ENCODE data around the gene FER1L5.

FER1L5 gene

DNA sequence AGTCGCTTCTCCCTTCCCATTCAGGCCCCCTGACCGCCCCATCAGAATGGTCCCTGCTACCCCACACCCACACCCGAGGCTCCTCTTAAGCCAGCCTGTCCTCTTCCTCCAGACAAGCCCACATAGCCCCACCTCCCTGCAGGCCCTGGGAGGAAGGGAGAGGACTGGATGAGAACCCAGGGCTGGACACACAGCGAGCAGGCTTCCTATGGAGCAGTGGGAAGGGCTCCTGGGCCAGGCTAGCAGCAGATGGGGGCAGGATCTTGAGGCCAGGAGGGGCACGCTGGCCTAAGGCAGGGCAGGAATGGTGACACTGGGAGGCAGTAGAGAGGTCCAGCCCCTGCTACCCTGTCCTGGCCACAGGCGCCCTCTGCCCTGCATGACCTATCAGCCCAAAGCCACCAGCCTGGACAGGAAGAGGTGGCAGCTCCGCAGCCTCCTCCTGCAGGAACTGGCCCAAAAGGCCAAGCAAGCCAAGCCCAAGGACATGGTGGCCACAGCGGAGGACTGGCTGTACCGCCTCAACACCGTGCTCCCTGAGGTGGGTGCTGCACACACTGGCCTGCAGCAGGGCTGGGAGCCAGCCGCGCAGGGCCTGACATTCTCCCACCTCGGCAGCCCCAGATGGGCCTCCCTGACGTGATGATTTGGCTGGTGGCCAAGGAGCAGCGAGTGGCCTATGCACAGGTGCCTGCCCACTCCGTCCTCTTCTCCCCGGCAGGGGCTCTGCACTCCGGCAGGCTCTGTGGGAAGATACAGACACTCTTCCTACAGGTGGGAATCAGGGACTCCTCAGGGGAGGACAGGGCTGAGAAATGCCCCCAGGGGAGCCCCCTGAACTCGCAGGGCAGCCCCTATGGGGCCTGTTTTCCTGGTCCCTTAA lies 43.3 kb downstream of the FER1L5 start:
- no peaks in the 10 kb centered on the region for H3K27me3 ChIP-seq (ENCODE audit: insufficient read depth, low read length, poor library complexity, severe bottlenecking)
- no peaks in the 10 kb centered on the region for H3K4me1 ChIP-seq (ENCODE audit: insufficient read depth, low read length, poor library complexity, severe bottlenecking)
- no peaks in the 10 kb centered on the region for H3K9me3 ChIP-seq (ENCODE audit: insufficient read depth, low read depth, low read length)
- H3K4me2 ChIP-seq (ENCODE audit: low read depth, low read length, poor library complexity, severe bottlenecking) = no peak overlapping the region
- no peak overlapping the region for H2AFZ ChIP-seq (ENCODE audit: low read length)
- no peak for TF ChIP-seq EZH2phosphoT487 (IDR thresholded peaks at IDR 0.05; ENCODE audit: borderline replicate concordance)
- TF ChIP-seq, protein P1, sequence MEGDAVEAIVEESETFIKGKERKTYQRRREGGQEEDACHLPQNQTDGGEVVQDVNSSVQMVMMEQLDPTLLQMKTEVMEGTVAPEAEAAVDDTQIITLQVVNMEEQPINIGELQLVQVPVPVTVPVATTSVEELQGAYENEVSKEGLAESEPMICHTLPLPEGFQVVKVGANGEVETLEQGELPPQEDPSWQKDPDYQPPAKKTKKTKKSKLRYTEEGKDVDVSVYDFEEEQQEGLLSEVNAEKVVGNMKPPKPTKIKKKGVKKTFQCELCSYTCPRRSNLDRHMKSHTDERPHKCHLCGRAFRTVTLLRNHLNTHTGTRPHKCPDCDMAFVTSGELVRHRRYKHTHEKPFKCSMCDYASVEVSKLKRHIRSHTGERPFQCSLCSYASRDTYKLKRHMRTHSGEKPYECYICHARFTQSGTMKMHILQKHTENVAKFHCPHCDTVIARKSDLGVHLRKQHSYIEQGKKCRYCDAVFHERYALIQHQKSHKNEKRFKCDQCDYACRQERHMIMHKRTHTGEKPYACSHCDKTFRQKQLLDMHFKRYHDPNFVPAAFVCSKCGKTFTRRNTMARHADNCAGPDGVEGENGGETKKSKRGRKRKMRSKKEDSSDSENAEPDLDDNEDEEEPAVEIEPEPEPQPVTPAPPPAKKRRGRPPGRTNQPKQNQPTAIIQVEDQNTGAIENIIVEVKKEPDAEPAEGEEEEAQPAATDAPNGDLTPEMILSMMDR (conservative IDR thresholded peaks at IDR 0.05; ENCODE audit: low read length) = no peak
- H3K4me3 ChIP-seq (ENCODE audit: low read length, poor library complexity, severe bottlenecking) = no peak overlapping the region
- no peaks in the 10 kb centered on the region for H3K9me2 ChIP-seq (replicated peaks; ENCODE audit: low read depth, low read length)
- H3K79me2 ChIP-seq (ENCODE audit: insufficient read depth, low read length) = no peaks in the 10 kb centered on the region
- no peak overlapping the region for H3K9ac ChIP-seq (ENCODE audit: low read depth, low read length, poor library complexity, severe bottlenecking)
- no peaks in the 10 kb centered on the region for H3K36me3 ChIP-seq (ENCODE audit: insufficient read depth, low read length)
- H3F3A ChIP-seq (ENCODE audit: low read depth) = no peaks in the 10 kb centered on the region
- no peaks in the 10 kb centered on the region for H4K20me1 ChIP-seq (ENCODE audit: insufficient read depth, low read length, poor library complexity, severe bottlenecking)

DNA sequence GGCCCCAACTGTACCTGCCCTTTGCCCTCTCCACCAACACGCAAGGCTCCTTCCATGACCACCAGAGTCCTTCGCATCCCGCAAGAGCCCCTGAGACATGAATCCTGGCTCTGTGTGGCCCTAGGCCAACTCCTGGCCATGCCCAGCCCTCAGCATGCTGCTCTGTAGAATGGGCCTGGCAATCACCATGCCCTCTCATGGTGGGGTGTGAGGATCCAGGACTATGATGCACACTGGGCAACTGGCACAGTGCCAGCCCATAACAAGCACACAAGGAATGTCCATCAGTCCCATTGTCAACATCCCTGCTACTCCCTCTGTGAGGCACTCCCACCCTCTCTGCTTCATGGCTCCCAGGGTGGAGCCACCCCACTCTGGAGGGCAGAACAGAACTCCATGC lies 44.7 kb downstream of the FER1L5 start:
- no peaks in the 10 kb centered on the region for H3K9me3 ChIP-seq (ENCODE audit: insufficient read depth, low read depth, low read length)
- no peaks in the 10 kb centered on the region for H4K20me1 ChIP-seq (ENCODE audit: insufficient read depth, low read length, poor library complexity, severe bottlenecking)
- no peaks in the 10 kb centered on the region for H3F3A ChIP-seq (ENCODE audit: low read depth)
- H2AFZ ChIP-seq (ENCODE audit: low read length) = no peak overlapping the region
- no peaks in the 10 kb centered on the region for H3K9me2 ChIP-seq (replicated peaks; ENCODE audit: low read depth, low read length)
- no peak overlapping the region for H3K4me2 ChIP-seq (ENCODE audit: low read depth, low read length, poor library complexity, severe bottlenecking)
- H3K9ac ChIP-seq (ENCODE audit: low read depth, low read length, poor library complexity, severe bottlenecking) = no peak overlapping the region
- no peaks in the 10 kb centered on the region for H3K27me3 ChIP-seq (ENCODE audit: insufficient read depth, low read length, poor library complexity, severe bottlenecking)
- no peaks in the 10 kb centered on the region for H3K36me3 ChIP-seq (ENCODE audit: insufficient read depth, low read length)
- TF ChIP-seq, protein P1 (conservative IDR thresholded peaks at IDR 0.05; ENCODE audit: low read length) = no peak
- TF ChIP-seq EZH2phosphoT487 (IDR thresholded peaks at IDR 0.05; ENCODE audit: borderline replicate concordance) = no peak
- H3K79me2 ChIP-seq (ENCODE audit: insufficient read depth, low read length) = no peaks in the 10 kb centered on the region
- H3K4me1 ChIP-seq (ENCODE audit: insufficient read depth, low read length, poor library complexity, severe bottlenecking) = no peaks in the 10 kb centered on the region
- H3K4me3 ChIP-seq (ENCODE audit: low read length, poor library complexity, severe bottlenecking) = no peak overlapping the region

DNA sequence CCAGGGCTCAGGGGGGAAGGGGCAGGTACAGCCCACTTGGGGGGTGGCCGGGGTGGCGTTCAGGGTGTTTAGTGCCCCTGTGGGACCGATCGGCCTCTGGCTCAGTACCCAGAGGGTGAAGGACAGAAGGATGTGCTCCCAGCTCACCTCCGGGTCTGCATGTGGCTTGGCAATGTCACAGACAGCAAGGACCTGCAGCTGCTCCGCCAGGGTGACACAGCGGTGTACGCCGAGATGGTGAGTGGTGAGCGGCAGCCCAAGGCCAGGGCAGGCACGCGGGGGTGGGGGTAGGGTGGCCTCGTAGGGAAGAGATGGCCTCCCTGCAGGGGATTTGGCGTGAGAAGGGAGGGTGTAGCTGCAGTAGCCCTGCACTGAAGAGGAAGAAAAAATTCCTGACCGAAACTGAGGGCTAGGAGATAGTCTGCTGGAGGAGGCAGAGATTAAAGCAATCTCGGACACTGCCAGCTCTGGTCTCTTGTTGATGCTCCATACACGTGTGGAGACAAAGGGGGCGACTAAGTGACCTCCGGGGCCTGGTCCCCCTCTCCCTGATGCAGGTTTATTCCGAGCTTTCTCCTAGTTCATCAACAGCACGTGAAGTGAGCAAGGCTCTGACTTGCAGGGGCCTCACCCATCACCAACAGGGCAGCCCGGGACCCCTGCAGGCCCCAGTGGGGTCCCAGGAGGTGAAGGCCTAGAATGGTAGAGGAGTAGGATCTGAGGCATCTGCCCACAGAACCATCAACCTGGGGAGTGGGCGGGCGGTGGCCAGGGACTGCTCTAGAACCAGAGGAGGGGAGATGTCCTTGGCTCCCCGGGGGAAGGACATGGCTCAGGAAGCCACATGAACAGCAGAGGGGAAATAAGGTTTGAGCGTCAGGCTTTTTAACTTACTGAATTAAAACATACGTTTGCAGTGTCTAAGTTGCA lies 45.4 kb downstream of the FER1L5 start:
- H3K27me3 ChIP-seq (ENCODE audit: insufficient read depth, low read length, poor library complexity, severe bottlenecking) = no peaks in the 10 kb centered on the region
- H3K36me3 ChIP-seq (ENCODE audit: insufficient read depth, low read length) = no peaks in the 10 kb centered on the region
- H3K9ac ChIP-seq (ENCODE audit: low read depth, low read length, poor library complexity, severe bottlenecking) = no peak overlapping the region
- no peaks in the 10 kb centered on the region for H4K20me1 ChIP-seq (ENCODE audit: insufficient read depth, low read length, poor library complexity, severe bottlenecking)
- H3F3A ChIP-seq (ENCODE audit: low read depth) = no peaks in the 10 kb centered on the region
- no peak overlapping the region for H2AFZ ChIP-seq (ENCODE audit: low read length)
- no peaks in the 10 kb centered on the region for H3K4me1 ChIP-seq (ENCODE audit: insufficient read depth, low read length, poor library complexity, severe bottlenecking)
- H3K4me3 ChIP-seq (ENCODE audit: low read length, poor library complexity, severe bottlenecking) = no peak overlapping the region
- H3K9me2 ChIP-seq (replicated peaks; ENCODE audit: low read depth, low read length) = no peaks in the 10 kb centered on the region
- H3K4me2 ChIP-seq (ENCODE audit: low read depth, low read length, poor library complexity, severe bottlenecking) = no peak overlapping the region
- no peaks in the 10 kb centered on the region for H3K9me3 ChIP-seq (ENCODE audit: insufficient read depth, low read depth, low read length)
- no peaks in the 10 kb centered on the region for H3K79me2 ChIP-seq (ENCODE audit: insufficient read depth, low read length)
- TF ChIP-seq EZH2phosphoT487 (IDR thresholded peaks at IDR 0.05; ENCODE audit: borderline replicate concordance) = no peak
- TF ChIP-seq, protein P1 (conservative IDR thresholded peaks at IDR 0.05; ENCODE audit: low read length) = no peak

Measured in Loucy (cell line).